SK-N-SH (cell line): ENCODE measurements around the gene CDH4. TPM values are rescaled to one million over a fixed set of nuclear protein-coding genes. Genes with fewer than 3 reads are reported as not detected.

Source experiments
- CTCF ChIA-PET: fragments of 300-600, 350-600 bp; formaldehyde crosslinking; extraction: SDS; loops from one replicate; lab custom pipeline; 2021; lab: Yijun Ruan, JAX
- POLR2A ChIA-PET: fragments of 350-600 bp; sonication (Branson Sonifier 250); formaldehyde crosslinking; extraction: SDS; loops from one replicate; lab custom pipeline; 2020; ENCODE audit warnings: antibody characterized with exemption, inconsistent platforms; lab: Yijun Ruan, JAX
- DNase-seq: peaks from one replicate; pipeline ENCODE4 v3.0.0; 2012
- H2AFZ ChIP-seq: fragments of 200-600 bp; sonication (generic); 2 replicates; pipeline ENCODE4 v1.8.1; 2016; ENCODE audit warnings: antibody characterized with exemption, mild to moderate bottlenecking, low read depth
- H3F3A ChIP-seq: fragments of 200-600 bp; sonication (generic); replicated peaks from 2 replicates; pipeline ENCODE3; 2016; ENCODE audit warnings: antibody characterized with exemption, mild to moderate bottlenecking; ENCODE audit not compliant: insufficient read depth
- H3K27ac ChIP-seq, 2 experiments: fragments of 200-500 bp in 1 of 2; fragments of 200-600 bp in 1 of 2; sonication (Bioruptor generic) in 1 of 2; sonication (generic), shearing (Covaris generic) in 1 of 2; 2 replicates each; pipeline versions ENCODE4 v1.5.1 to v1.6.1; 2014 to 2016; ENCODE audit warnings: low read depth in 2 of 2, inconsistent platforms in 1 of 2, low read length in 1 of 2, mild to moderate bottlenecking in 1 of 2, mixed read lengths in 1 of 2
- H3K27me3 ChIP-seq: fragments of 200-600 bp; sonication (generic), shearing (Covaris generic); 2 replicates; pipeline ENCODE4 v1.6.1; 2016; ENCODE audit warnings: mixed run types; ENCODE audit not compliant: insufficient read depth
- H3K36me3 ChIP-seq, 2 experiments: fragments of 200-500 bp in 1 of 2; fragments of 200-600 bp in 1 of 2; sonication (Bioruptor generic) in 1 of 2; sonication (generic) in 1 of 2; replicated peaks in 1 of 2; 2 replicates each; pipeline versions ENCODE3 to v1.5.1; 2014 to 2016; ENCODE audit warnings: low read length in 1 of 2, mild to moderate bottlenecking in 1 of 2; ENCODE audit not compliant: insufficient read depth in 2 of 2, control insufficient read depth in 1 of 2
- H3K4me1 ChIP-seq, 2 experiments: fragments of 200-500 bp in 1 of 2; fragments of 200-600 bp in 1 of 2; sonication (Bioruptor generic) in 1 of 2; sonication (generic), shearing (Covaris generic) in 1 of 2; 2 replicates each; pipeline versions ENCODE4 v1.5.1 to v1.6.1; 2014 to 2016; ENCODE audit warnings: low read depth in 1 of 2, low read length in 1 of 2, mixed run types in 1 of 2; ENCODE audit not compliant: insufficient read depth in 2 of 2, control insufficient read depth in 1 of 2
- H3K4me2 ChIP-seq: fragments of 200-600 bp; sonication (generic), shearing (Covaris generic); 2 replicates; pipeline ENCODE4 v1.6.1; 2017; ENCODE audit warnings: mixed run types
- H3K4me3 ChIP-seq, 2 experiments: fragments of 200-500 bp in 1 of 2; fragments of 200-600 bp in 1 of 2; sonication (Bioruptor generic) in 1 of 2; sonication (generic), shearing (Covaris generic) in 1 of 2; 2 replicates each; pipeline versions ENCODE4 v1.5.1 to v1.8.1; 2014 to 2016; ENCODE audit warnings: low read depth in 2 of 2, inconsistent platforms in 1 of 2, low read length in 1 of 2, mild to moderate bottlenecking in 1 of 2, mixed read lengths in 1 of 2, moderate library complexity in 1 of 2
- H3K79me2 ChIP-seq: fragments of 200-600 bp; sonication (generic); 2 replicates; pipeline ENCODE4 v1.8.1; 2017; ENCODE audit warnings: mild to moderate bottlenecking; ENCODE audit not compliant: insufficient read depth
- H3K9ac ChIP-seq: fragments of 200-600 bp; sonication (generic); 2 replicates; pipeline ENCODE4 v1.6.1; 2017; ENCODE audit warnings: mixed run types
- H3K9me2 ChIP-seq: fragments of 200-600 bp; sonication (generic); 2 replicates; pipeline ENCODE4 v1.6.1; 2017; ENCODE audit warnings: mixed run types
- H3K9me3 ChIP-seq: fragments of 200-600 bp; sonication (generic); 2 replicates; pipeline ENCODE4 v1.6.1; 2017; ENCODE audit warnings: mixed run types, mild to moderate bottlenecking, moderate library complexity
- H4K20me1 ChIP-seq: fragments of 200-600 bp; sonication (generic); 2 replicates; pipeline ENCODE4 v1.6.1; 2017; ENCODE audit warnings: mild to moderate bottlenecking, mixed run types; ENCODE audit not compliant: insufficient read depth
- MXI1 ChIP-seq: IDR thresholded peaks from 2 replicates; pipeline ENCODE4 v1.6.1; 2012; ENCODE audit warnings: mild to moderate bottlenecking, low read depth, low read length, improper control_type of control experiment
- RAD21 ChIP-seq: IDR thresholded peaks from 2 replicates; pipeline ENCODE4 v1.6.1; 2012; ENCODE audit warnings: mild to moderate bottlenecking, low read length
- RCOR1 ChIP-seq: fragments of 150-350 bp; IDR thresholded peaks from 2 replicates; pipeline ENCODE4 v1.6.1; 2017; ENCODE audit warnings: antibody characterized with exemption, low read length
- RFX5 ChIP-seq: IDR thresholded peaks from 2 replicates; pipeline ENCODE4 v1.6.1; 2012; ENCODE audit warnings: mild to moderate bottlenecking, improper control_type of control experiment, low read length
- SIN3A ChIP-seq: IDR thresholded peaks from 2 replicates; pipeline ENCODE4 v1.6.1; 2012; ENCODE audit warnings: low read depth, mild to moderate bottlenecking, low read length, moderate library complexity, borderline replicate concordance
- USF2 ChIP-seq: fragments of 150-350 bp; IDR thresholded peaks from 2 replicates; pipeline ENCODE4 v1.6.1; 2017; ENCODE audit warnings: antibody characterized with exemption, low read length, low read depth, borderline replicate concordance
- YY1 ChIP-seq: IDR thresholded peaks from 2 replicates; pipeline ENCODE4 v1.4.0; 2012; ENCODE audit warnings: low read depth, mild to moderate bottlenecking
- WGBS: methylation state at CpG from one replicate; pipeline ENCODE4 v1.1.6; 2017; ENCODE audit warnings: low lambda C conversion rate; 5-methylcytosine and 5-hydroxymethylcytosine counted together
- polyA plus RNA-seq, 3 experiments: library from polyadenylated mRNA; depleted of rRNA; stranded (reverse); fragments of >200 nt; gene quantifications; 2 replicates each; pipeline ENCODE4 v1.2.3, GENCODE V29; 2012
- TF ChIP-seq, protein P1 (sequence below): IDR thresholded peaks from 2 replicates; pipeline ENCODE4 v1.4.0; 2012; ENCODE audit warnings: low read depth
- TF ChIP-seq, protein P2 (sequence below): fragments of 150-350 bp; IDR thresholded peaks from 2 replicates; pipeline ENCODE4 v1.6.1; 2016; ENCODE audit warnings: mild to moderate bottlenecking, low read depth, low read length

The CDH4 gene
- polyA plus RNA-seq, 1 of the 3 experiments (the other 2 are of a cell fraction), result not detected

GRCh38 chr20:61320691-61321425 is 68.8 kb downstream of the CDH4 start:
- H3K9me3 ChIP-seq, result no peaks in the 10 kb centered on the region
- H3K79me2 ChIP-seq, result no peaks in the 10 kb centered on the region
- ChIA-PET CTCF (no interaction called here), POLR2A (no interaction called here)
- no peak for DNase-seq
- H3K27ac ChIP-seq, result no peak overlapping the region
- no peak overlapping the region for H3K4me3 ChIP-seq
- WGBS, result 58% methylated on average over 19 of the region's 21 CpGs
- no peaks in the 10 kb centered on the region for H3K9me2 ChIP-seq
- H3K4me1 ChIP-seq, result no peaks in the 10 kb centered on the region
- no peaks in the 10 kb centered on the region for H3K27me3 ChIP-seq
- H4K20me1 ChIP-seq, result no peaks in the 10 kb centered on the region
- TF ChIP-seq RFX5 (no peak), SIN3A (no peak), MXI1 (no peak)
- TF ChIP-seq, protein P1, sequence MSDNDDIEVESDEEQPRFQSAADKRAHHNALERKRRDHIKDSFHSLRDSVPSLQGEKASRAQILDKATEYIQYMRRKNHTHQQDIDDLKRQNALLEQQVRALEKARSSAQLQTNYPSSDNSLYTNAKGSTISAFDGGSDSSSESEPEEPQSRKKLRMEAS, result no peak
- no peak overlapping the region for H3K9ac ChIP-seq
- no peaks in the 10 kb centered on the region for H3F3A ChIP-seq
- H2AFZ ChIP-seq, result no peak overlapping the region
- H3K4me2 ChIP-seq, result no peak overlapping the region
- H3K36me3 ChIP-seq, result no peaks in the 10 kb centered on the region

GRCh38 chr20:61321481-61321880 is 69.4 kb downstream of the CDH4 start:
- no peaks in the 10 kb centered on the region for H3K4me1 ChIP-seq
- no peak for DNase-seq
- CTCF ChIA-PET, result no interaction called here

More at GRCh38 chr20:61321481-61321880, 69.4 kb downstream of the CDH4 start:
- WGBS, result 64% methylated on average over 13 of the region's 13 CpGs
- Histone ChIP-seq H3F3A (no peaks in the 10 kb centered on the region), H2AFZ (no peak overlapping the region), H3K27me3 (no peaks in the 10 kb centered on the region), H3K79me2 (no peaks in the 10 kb centered on the region), H3K9me2 (no peaks in the 10 kb centered on the region), H3K4me2 (no peak overlapping the region), H4K20me1 (no peaks in the 10 kb centered on the region), H3K36me3 (no peaks in the 10 kb centered on the region), H3K9ac (no peak overlapping the region), H3K27ac (no peak overlapping the region), H3K4me3 (no peak overlapping the region), H3K9me3 (no peaks in the 10 kb centered on the region)
- POLR2A ChIA-PET, result no interaction called here
- no peak for TF ChIP-seq RFX5
- no peak for TF ChIP-seq USF2
- TF ChIP-seq RCOR1, result no peak
- TF ChIP-seq SIN3A, result no peak
- TF ChIP-seq, protein P2, sequence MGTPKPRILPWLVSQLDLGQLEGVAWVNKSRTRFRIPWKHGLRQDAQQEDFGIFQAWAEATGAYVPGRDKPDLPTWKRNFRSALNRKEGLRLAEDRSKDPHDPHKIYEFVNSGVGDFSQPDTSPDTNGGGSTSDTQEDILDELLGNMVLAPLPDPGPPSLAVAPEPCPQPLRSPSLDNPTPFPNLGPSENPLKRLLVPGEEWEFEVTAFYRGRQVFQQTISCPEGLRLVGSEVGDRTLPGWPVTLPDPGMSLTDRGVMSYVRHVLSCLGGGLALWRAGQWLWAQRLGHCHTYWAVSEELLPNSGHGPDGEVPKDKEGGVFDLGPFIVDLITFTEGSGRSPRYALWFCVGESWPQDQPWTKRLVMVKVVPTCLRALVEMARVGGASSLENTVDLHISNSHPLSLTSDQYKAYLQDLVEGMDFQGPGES, result no peak
- no peak for TF ChIP-seq YY1
- TF ChIP-seq RAD21, result no peak
